ENCODE measurements around the gene BSCL2.
"Not testable (repeated sequence)": the region's sequence is repeated elsewhere in the genome, so short reads cannot be mapped to it uniquely, and the experiment has no call there.

Gene BSCL2

DNA sequence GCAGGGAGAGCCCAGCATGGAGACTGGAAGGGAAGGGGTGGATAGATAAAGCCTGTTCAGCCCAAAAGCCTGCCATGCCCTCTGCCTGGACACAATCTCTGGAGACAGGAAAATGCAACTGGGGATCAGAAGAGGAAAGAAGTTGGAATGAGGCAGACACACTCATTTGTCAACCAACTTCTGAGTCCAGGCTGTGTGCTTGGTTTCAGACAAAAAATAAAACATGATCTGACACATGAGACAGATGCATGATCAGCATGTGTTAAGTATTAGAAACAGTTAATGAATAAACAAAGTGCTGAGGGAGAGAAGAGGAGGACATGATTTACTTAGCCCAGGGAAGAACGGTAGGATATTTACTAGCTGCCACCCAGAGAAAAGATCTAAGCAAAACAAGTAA lies 18.7 kb downstream of the BSCL2 start:
- DNase-seq (ENCODE audit: low spot score) = no peak

DNA sequence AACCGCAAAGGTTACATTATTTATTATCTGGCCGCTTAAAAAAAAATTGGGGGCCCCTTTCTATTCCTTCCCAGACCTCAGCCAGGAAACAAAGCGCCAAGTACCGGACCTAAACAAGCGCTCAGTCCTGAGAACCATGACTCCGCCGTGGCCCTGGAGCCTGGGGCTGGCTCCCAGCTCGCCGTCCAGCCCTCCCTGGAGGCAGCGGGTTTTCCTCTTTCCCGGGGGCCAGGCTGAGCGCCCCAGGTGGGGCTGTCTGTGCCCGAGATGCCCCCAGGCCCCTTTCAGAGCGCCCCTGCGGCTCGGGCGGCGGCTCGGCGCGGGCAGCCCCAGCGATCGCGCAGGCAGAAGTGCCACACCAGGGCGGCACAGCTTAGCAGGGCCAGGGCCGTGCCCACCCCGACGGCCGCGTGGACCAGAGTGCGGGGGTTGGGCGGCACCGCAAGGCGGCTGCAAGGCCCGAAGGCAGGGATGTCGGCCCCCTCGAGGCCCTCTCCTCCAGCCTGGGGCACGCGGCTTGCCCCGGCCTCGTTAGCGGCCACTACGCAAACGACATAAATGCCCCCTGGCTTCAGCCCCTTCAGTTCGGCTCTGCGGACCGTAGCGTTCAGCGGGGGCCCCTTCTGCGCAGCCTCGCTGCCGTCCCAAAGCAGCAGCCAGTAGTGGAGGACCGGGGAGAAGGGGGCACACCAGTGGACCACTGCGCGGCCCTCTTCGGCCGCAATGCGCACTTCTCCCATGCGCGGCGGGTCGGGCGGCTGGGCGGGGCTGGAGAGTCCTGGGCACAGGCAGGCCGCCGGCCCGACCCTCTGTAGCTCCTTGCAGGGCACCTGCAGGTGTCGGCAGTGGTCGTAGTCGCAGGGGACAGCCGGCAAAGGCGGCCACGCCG lies 19.5 kb downstream of the BSCL2 start:
- DNase-seq (ENCODE audit: low spot score) = no peak

DNA sequence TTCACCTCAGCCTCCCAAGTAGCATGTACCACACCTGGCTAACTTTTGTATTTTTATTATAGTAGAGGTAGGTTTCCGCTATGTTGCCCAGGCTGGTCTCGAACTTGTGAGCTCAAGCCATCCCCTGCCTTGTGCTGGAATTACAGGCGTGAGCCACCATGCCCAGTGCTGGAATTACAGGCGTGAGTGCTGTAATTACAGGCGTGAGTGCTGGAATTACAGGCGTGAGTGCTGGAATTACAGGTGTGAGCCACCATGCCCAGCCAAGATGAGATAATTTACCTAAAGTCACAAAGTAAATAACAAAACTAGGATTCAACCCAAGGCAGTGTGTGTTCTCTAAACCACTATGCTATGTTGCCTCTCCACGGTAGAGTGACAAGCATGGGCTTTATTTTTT lies 24.7 kb downstream of the BSCL2 start:
- DNase-seq (ENCODE audit: low spot score) = no peak

DNA sequence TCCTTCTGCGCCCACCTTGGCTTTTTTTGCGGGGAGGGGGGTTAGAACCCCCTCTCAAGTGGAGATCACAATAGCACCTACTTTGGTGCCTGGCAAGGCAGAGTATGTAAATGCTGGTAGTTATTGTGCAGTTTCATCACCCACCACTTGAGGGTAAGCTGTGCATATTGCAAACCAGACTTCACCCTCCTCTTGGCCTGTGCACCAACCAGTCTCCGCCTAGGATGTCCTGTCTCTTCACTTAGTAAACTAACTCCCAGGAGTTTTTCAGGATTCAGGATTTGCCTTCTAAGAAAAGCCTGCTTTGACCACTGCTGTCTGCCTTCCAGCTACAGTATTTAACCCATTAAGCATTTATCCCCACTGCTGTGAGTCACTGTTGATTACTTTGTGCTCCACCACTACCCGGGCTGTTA lies 26.4 kb downstream of the BSCL2 start:
- DNase-seq (ENCODE audit: low spot score) = no peak

DNA sequence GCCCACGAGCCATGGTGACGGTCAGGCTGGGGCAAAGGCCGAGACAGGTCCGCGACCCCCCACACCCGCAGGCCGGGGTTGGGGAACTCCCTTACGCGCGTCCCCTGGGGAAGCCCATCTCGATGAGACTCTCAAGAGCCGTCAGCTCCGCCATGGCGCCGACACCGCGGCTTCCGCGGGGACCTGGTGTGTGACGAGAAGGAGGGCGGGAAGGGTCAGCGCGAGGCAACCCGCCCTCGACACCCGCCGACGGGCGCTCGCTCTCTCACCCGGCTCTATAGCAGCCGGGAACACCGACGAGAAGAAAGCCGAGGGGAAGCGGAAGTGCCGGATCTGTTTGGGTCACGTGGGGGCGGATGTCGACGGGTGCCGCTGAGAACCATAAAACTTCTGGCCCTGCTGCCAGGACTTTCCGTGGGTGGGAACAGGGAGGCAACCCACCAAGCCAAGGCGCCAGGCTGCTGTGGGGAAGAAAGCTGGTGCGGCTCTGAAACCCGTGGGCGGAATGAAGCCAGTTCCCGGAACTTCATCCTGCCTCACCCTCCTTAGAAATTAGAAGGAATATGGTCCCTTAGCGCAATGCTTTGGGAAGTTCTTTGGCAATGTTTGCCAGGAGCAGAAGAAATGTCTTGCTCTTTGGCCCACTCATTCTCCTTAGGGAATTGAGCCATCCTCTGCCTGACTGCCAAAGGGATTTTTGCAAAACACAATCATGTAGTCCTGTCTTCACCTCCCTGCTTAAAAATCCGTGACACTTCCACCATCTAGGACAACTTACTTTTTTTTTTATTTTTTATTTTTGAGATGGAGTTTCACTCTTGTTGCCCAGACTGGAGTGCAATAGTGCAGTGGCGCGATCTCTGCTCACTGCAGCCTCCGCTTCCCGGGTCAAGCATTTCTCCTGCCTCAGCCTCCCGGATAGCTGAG lies 28.2 kb downstream of the BSCL2 start, which contains the start of gene UBXN1:
Gene UBXN1 (minus strand): TSS at position 304 of the 927 bp plus-strand sequence. CDS start 150 bp downstream, at position 154.
- peak; percentile 90 for DNase-seq (ENCODE audit: low spot score)

DNA sequence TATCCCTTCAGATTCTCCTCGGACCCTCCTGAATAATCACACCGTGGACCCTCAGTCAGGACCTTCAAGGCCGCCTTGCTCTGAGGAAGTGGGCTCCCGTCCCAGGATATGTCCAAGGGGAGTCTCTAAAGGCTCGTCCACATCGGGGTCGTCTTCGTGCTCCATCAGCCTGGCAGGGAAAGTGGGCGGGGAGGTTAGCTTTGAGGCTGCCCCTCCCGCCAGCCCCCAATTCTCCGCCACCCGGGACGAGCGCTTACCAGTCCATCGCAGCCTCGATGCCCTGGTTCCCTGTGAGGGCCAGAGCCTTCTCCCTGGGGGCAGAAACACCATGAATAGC lies 28.8 kb downstream of the BSCL2 start:
- DNase-seq (ENCODE audit: low spot score) = no peak

DNA sequence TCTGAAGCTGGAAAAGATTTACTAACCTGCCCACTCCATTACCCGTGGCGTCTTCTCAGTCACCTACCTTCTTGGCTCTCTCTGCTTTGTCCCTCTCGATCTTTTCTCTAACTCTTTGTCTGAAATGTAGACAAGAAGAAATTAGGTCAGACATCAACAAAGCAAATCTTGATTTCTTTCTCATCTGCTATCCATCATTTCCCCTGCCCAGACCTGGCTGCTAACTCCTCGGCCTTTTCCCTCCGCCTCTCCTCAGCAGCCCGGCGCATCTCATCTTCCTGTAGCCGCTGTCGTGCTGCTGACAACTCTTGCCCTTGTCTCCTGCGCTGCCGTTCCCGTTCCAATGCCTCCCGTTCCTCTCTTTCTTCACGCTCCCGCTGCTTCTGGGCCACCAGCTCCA lies 29.5 kb downstream of the BSCL2 start:
- DNase-seq (ENCODE audit: low spot score) = no peak

DNA sequence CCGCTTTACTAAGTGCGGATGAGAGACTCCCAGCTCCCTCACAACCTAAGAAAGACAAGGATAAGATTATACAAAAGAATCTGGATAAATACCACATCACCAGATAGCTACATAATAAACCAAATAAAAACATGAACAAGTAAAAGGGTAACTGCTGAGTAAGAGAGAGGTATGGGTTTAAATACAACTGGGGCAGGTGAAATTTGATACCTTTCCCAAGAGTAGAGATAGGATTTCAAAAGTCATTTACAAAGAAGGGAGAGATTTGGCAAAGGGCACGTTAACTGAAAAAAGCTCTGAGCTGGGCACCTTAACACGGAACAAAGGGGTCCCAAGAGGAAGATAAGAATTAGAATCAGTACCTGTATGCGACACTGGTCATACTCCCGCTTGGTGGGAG lies 30.1 kb downstream of the BSCL2 start:
- no peak for DNase-seq (ENCODE audit: low spot score)

DNA sequence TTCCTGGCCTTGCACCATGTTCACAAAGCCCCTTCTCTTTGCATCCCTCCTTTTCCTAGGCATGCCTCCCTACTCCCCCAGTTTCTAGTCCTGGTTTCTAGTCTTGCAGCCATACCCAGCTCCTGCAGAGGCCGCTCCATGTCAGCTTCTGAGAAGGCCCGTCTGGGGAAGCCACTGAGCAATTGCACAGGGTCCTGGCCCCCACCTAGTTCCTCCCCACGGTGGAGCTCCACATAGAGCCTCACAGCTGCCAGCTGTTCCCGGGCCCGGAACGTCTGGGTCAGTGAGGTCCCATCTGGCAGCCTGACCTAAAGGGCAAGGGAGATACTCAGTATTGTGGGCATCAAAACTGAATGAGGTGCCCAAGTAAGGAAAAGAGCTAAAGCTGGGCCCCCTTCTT lies 30.5 kb downstream of the BSCL2 start:
- DNase-seq (ENCODE audit: low spot score) = no peak

DNA sequence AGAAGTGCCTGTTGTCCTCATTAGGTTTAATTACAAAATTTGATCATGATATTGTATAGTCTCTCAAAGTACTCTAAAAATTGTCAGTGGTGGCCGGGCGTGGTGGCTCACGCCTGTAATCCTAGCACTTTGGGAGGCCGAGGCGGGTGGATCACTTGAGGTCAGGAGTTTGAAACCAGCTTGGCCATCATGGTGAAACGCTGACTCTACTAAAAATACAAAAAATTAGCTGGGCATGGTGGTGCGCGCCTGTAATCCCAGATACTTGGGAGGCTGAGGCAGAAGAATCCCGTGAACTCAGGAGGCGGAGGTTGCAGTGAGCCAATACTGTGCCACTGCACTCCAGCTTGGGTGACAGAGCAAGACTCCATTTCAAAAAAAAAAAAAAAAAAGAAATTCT lies 31.8 kb downstream of the BSCL2 start:
- DNase-seq (ENCODE audit: low spot score) = not testable (repeated sequence)

DNA sequence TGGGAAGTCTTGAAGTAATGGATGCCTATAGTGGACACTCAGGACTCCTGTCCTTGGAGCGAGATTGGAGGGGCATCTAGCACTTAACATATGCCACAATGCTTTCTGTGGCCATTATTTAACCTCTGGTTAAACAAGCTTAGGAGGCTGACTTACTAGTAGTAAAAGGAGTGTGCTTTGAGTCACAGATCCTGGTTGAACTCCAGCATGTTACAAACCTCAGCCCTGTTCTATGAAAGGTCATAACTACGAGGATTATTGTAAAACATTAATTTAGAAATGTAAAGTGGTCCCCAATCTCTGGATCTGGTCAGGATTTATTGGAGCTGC lies 34.1 kb downstream of the BSCL2 start:
- DNase-seq (ENCODE audit: low spot score) = no peak

DNA sequence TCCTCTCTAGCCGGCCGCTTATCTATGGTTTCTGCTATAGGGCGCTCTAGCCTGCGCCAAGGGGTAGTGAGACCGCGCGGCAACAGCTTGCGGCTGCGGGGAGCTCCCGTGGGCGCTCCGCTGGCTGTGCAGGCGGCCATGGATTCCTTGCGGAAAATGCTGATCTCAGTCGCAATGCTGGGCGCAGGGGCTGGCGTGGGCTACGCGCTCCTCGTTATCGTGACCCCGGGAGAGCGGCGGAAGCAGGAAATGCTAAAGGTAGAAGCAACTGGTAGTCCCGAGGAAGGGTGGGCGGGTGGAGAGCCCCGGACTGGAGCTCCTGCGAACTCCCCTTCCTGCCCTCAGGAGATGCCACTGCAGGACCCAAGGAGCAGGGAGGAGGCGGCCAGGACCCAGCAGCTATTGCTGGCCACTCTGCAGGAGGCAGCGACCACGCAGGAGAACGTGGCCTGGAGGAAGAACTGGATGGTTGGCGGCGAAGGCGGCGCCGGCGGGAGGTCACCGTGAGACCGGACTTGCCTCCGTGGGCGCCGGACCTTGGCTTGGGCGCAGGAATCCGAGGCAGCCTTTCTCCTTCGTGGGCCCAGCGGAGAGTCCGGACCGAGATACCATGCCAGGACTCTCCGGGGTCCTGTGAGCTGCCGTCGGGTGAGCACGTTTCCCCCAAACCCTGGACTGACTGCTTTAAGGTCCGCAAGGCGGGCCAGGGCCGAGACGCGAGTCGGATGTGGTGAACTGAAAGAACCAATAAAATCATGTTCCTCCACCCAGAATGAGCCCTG lies 35.4 kb downstream of the BSCL2 start, which contains the start of the genes LBHD1 and UQCC3:
Gene LBHD1 (minus strand): TSS at position 660 of the 782 bp plus-strand sequence. CDS start 2,236 bp downstream, outside the sequence.
Gene UQCC3 (plus strand): TSS at position 66 of the 782 bp plus-strand sequence. CDS start 73 bp downstream, at position 139.
- peak; percentile 80 for DNase-seq (ENCODE audit: low spot score)

DNA sequence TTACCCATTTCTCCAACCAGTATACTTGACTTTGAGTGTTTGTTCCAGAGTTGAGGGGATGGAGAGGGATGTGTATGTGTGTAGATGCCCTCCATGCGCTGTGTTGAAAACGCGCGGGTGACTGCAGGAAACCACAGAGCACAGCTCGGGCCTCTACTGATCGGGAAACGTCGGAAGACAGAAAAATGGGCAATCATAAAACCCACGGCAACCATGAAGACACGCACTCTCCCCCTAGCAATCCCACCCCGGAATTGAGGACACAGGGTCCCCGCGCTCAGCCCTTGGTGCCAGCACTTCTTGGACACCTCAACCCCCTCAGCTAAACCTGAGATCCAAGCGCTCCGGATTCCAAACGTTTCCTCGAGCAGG lies 36.0 kb downstream of the BSCL2 start:
- DNase-seq (ENCODE audit: low spot score) = no peak

DNA sequence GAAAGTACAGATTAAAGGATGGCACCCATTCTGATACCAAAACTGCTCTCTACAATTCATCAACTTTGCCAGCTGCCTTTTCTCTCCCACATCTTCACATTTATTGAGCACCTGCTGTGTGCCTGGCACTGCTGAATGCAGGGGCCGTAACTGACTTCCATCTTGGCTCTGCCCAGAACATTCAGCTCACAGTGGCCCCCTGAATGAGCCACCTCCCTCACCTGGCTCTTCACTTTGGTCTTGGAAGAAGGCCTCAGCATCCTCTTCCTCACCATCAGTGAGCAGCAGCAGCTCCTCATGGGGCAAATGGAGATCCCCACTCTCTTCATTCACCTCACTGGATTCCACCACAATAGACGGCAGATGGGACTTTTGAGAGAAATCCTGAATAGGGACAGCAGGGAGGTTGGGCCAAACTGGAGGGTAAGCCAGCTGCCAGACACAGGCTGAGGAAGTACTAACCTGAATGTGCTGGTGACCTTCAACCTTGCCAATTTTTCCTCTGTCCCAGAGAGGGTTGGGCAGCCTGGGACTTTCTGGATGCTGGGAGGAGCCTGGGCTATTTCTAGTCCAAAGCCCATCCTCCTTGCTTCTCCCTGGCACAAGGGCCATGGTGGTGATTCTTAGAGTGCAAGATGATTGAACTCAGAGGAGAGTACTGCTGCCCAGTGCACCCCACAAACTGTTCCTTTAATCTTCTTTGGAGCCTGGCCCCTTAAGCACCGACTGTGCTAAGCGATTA lies 37.6 kb downstream of the BSCL2 start:
- no peak for DNase-seq (ENCODE audit: low spot score)

DNA sequence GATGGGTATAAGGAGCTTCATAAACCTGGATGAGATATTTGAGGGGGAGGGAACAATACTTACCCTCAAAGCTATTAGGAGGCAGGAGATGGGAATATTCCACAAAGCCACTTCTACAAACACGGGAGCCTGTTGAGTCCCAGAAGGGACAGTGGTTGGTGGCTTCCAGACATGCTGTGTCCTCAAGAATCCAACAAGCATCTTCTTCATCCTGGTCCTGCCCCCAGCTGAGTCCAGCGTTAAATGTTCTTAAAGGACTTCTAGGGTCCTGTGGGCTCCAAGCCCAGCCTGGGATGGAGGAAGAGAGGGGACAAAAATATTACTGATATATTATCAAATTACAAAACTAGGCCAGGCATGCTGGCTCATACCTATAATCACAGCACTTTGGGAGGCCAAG lies 39.8 kb downstream of the BSCL2 start:
- no peak for DNase-seq (ENCODE audit: low spot score)

DNA sequence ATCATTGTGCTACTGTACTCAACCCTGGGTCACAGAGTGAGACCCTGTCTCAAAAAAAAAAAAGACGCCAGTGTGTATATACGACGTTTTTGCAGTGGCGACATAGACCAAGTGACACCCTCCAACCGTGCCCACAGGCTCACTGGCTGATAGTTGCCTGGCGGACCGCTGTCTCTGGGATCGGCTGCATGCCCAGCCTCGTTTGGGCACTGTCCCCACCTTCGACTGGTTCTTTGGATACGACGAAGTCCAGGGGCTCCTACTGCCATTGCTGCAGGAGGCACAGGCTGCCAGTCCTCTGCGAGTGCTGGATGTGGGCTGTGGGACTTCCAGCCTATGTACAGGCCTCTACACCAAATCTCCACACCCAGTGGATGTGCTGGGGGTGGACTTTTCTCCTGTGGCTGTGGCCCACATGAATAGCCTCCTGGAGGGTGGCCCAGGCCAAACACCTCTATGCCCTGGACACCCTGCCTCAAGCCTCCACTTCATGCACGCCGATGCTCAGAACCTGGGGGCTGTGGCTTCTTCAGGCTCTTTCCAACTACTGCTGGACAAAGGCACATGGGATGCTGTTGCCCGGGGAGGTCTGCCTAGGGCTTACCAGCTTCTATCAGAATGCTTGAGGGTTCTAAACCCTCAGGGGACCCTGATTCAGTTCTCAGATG lies 40.8 kb downstream of the BSCL2 start:
- no peak for DNase-seq (ENCODE audit: low spot score)

DNA sequence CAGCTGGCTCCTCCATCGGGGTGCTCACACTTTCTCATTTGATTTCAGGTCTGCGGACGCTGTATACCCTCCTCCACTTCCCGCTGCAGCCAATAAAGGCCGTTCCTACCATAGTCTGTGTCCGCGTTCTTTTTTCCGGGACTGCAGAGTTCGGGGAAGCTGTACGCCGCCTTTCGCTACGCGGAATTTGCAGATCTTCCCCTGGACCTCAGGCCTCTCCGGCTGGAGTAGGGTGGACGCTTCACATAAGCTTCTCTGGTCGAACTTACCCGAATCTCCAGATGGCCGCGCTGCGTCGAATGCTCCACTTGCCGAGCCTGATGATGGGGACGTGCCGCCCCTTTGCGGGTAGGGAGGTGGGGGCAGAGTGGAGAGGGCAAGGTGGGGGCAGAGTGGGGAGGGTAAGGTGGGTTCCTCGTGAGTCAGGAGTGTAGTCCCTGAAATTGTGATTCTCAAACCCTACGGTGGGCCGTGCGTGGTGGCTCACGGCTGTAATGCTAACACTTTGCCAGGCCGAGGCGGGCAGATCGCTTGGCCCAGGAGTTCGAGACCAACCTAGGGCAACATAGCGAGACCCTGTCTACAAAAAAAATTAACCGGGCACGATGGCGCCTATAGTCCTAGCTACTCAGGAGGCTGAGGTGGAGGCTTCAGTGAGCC lies 41.5 kb downstream of the BSCL2 start:
- no peak for DNase-seq (ENCODE audit: low spot score)

DNA sequence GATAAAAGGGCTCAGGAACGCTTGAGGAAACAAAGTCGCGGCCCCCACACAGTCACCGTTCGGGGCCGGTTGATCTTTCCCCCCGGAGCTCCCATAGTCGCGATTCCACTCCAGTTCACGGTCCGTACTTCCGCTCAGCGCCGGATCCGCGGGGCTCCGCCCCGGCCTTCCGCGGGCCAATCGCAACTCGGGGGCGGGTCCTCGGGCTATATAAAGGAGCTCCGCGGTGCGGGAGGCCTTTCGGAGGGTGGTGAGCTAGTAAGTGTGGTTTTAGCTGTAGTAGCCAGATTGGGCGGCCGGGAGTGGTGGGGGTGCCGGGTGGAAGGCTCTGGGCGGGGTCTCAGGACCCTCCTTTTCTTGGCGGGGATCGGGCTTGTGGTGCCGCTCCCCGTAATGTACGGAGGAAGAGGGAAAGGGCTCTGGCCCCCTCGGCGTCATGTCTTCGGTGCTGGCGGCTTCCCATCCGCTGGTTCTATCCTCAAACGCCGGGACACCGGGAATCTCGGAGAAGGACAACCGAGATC lies 42.1 kb downstream of the BSCL2 start, which contains the start of the genes C11orf98 and CSKMT:
Gene C11orf98 (minus strand): TSS at position 136 of the 524 bp plus-strand sequence. CDS start 41 bp downstream, at position 95.
Gene CSKMT (plus strand): TSS at position 238 of the 524 bp plus-strand sequence. CDS start 568 bp downstream, outside the sequence.
- peak; percentile 97 for DNase-seq (ENCODE audit: low spot score)

DNA sequence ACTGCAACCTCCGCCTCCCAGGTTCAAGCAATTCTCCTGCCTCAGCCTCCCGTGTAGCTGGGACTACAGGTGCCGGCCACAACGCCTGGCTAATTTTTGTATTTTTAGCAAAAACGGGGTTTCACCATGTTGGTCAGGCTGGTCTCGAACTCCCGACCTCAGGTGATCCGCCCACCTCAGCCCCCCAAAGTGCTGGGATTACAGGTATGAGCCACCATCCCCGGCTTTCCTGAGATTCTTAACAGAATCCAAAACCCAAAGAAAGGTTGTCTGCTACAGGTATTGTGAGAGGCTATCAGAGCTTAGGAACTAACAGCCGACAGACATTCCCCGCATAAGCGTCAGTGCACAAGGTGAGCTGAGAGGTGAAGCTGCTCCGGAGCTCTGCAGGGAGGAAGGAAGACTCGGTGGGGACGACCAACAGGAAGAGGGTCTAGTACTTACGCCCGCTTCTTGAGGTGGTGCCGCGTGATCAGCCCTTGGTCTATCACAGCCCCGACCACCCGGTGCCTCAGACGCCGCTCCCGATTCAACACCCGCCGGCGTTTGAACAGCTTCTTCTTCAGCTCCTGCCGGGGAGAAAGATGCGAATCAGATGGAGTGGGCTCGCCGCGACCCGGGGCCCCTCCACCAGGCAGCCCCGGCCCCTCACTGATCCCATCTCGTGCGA lies 42.7 kb downstream of the BSCL2 start:
- peak; percentile 62 for DNase-seq (ENCODE audit: low spot score)

Data from iPS-NIHi11 (cell line).